ENCODE measurements around the gene C11orf98. TPM values are rescaled to one million over a fixed set of nuclear protein-coding genes. Genes with fewer than 3 reads are reported as not detected.
"Not testable (repeated sequence)": the region's sequence is repeated elsewhere in the genome, so short reads cannot be mapped to it uniquely, and the experiment has no call there.

C11orf98 gene
- total RNA-seq, 1 experiment from 2014 or later = 115 TPM

DNA sequence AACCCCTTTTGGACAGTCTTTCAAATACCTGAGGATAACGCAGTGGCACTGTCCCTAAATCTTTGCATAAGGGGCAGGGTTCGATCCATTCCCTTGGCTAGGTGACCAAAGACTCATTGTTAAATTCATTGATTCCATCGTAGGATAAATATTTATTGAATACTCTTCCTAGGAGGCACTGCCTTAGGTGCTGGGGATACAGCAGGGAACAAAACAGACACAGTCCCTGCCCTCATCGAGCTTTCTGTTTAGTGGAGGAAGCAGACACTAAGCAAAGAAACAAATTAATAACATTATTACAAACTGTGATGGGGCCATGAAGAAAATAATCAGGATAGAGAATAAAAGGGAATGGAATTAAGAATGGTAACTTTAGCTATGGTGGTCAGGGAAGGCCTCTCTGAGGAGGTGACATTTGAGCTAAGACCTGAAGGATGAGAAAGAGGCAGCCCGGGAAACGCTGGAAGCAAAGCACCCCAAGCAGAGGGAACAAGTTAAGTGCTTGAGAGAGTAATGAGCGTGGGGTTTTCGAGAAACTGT lies 43.9 kb downstream of the C11orf98 start:
- DNase-seq = no peak
- TF ChIP-seq, protein P1, sequence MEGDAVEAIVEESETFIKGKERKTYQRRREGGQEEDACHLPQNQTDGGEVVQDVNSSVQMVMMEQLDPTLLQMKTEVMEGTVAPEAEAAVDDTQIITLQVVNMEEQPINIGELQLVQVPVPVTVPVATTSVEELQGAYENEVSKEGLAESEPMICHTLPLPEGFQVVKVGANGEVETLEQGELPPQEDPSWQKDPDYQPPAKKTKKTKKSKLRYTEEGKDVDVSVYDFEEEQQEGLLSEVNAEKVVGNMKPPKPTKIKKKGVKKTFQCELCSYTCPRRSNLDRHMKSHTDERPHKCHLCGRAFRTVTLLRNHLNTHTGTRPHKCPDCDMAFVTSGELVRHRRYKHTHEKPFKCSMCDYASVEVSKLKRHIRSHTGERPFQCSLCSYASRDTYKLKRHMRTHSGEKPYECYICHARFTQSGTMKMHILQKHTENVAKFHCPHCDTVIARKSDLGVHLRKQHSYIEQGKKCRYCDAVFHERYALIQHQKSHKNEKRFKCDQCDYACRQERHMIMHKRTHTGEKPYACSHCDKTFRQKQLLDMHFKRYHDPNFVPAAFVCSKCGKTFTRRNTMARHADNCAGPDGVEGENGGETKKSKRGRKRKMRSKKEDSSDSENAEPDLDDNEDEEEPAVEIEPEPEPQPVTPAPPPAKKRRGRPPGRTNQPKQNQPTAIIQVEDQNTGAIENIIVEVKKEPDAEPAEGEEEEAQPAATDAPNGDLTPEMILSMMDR (IDR thresholded peaks at IDR 0.05; ENCODE audit: insufficient read depth in 1 of 2, low read depth in 1 of 2, low read length in 1 of 2, severe bottlenecking in 1 of 2, unreplicated experiment in 1 of 2) = no peak
- intact Hi-C loops (cut with micrococcal nuclease; ENCODE audit: unreplicated experiment) = loop anchor here (1.0 kb wide), 1 partner anchor 9 kb away; the partner anchor contains the start of gene EML3
- H3K4me1 Mint-ChIP-seq (ENCODE audit: low read depth, unreplicated experiment) = peaks cover 7% of the 10 kb centered on the region
- Histone ChIP-seq H3K4me3 (ENCODE audit: low read depth, low read length) (peak overlapping the region; percentile 81), H3K9me3 (no peaks in the 10 kb centered on the region), H3K36me3 (ENCODE audit: control insufficient read depth, insufficient read depth, low read length) (peaks cover 3% of the 10 kb centered on the region; the same call in 1 of the 2 replicates), H3K4me1 (peaks cover 13% of the 10 kb centered on the region), H3K27me3 (replicated peaks; ENCODE audit: control insufficient read depth, insufficient read depth, low read length) (no peaks in the 10 kb centered on the region)
- TSS peak; percentile 41 for BruUV-seq (replicated peaks)
- peaks cover 52% of the 10 kb centered on the region for H3K36me3 Mint-ChIP-seq (ENCODE audit: insufficient read depth, unreplicated experiment)
- H3K27me3 Mint-ChIP-seq (ENCODE audit: insufficient read depth, unreplicated experiment) = no peaks in the 10 kb centered on the region
- no peaks in the 10 kb centered on the region for H3K9me3 Mint-ChIP-seq (ENCODE audit: unreplicated experiment)
- H3K27ac Mint-ChIP-seq (ENCODE audit: unreplicated experiment) = peak overlapping the region; percentile 81
- peak overlapping the region; percentile 91 for H3K4me3 Mint-ChIP-seq (ENCODE audit: unreplicated experiment)
- CTCF ChIA-PET = interaction anchor here (0.8 to 2.4 kb wide), 10 partner anchors 7 to 196 kb away, joined by 3 to 19 read pairs (median 4); partner anchors contain the start of genes C11orf98, CSKMT, EEF1G and INTS5
- POLR2A ChIA-PET = interaction anchor here (0.6 to 3.2 kb wide), 17 partner anchors 9 to 220 kb away, joined by 3 to 42 read pairs (median 7); partner anchors contain the start of genes C11orf98, CSKMT, EEF1G and INTS5

DNA sequence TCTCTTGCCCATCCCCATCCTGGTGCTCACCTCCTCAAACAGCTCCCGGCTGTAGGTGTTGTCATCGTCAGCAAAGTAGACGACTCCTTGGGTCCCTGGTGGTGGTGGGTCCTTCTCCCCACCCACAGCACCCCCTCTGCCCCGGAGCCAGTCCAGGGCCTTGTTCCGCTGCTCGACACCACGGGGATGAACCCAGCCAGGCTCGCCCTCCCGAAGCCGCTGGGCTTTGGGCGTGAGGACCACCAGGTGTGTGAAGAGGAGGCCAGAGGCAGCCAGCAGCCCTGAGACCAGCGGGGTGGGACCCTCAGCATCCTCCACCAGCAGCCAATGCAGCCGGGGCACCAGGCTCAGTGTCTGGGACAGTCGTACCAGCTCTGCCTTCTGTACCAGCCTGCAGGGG lies 48.1 kb downstream of the C11orf98 start:
- peaks cover 26% of the 10 kb centered on the region for H3K4me1 ChIP-seq
- Mint-ChIP-seq H3K36me3 (ENCODE audit: insufficient read depth, unreplicated experiment) (peaks cover 50% of the 10 kb centered on the region), H3K4me1 (ENCODE audit: low read depth, unreplicated experiment) (peaks cover 19% of the 10 kb centered on the region)
- H3K27ac Mint-ChIP-seq (ENCODE audit: unreplicated experiment); H3K4me3 ChIP-seq (ENCODE audit: low read depth, low read length); H3K9me3 ChIP-seq; H3K4me3 Mint-ChIP-seq (ENCODE audit: unreplicated experiment); H3K27me3 Mint-ChIP-seq (ENCODE audit: insufficient read depth, unreplicated experiment); POLR2A ChIA-PET; H3K36me3 ChIP-seq (ENCODE audit: control insufficient read depth, insufficient read depth, low read length); BruUV-seq (replicated peaks); H3K9me3 Mint-ChIP-seq (ENCODE audit: unreplicated experiment); intact Hi-C loops (cut with micrococcal nuclease; ENCODE audit: unreplicated experiment); DNase-seq; CTCF ChIA-PET; H3K27me3 ChIP-seq (replicated peaks; ENCODE audit: control insufficient read depth, insufficient read depth, low read length): not testable (repeated sequence)

DNA sequence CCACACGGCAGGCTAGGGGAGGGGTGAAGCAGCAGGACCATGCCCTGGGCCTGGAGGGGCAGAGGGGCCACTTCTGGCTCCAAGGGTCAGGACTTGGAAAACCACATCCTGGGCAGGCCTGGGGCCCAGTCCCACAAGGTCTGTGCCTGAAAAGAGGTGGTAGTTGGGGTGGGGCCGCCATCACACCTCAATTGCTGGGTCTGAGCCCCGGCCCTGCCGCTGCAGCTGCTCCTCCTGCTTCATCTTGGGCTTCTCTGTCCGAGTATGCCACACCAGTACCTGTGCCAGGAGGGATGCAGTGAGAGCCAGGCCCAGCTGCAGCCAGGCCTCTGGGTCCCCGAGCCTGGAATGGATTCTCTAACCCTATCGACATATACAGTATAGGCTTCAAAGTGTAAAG lies 49.5 kb downstream of the C11orf98 start:
- H3K4me3 Mint-ChIP-seq (ENCODE audit: unreplicated experiment) = no peak overlapping the region
- peaks cover 32% of the 10 kb centered on the region for H3K4me1 ChIP-seq
- peaks cover 15% of the 10 kb centered on the region for H3K4me1 Mint-ChIP-seq (ENCODE audit: low read depth, unreplicated experiment)
- no peak overlapping the region for H3K27ac Mint-ChIP-seq (ENCODE audit: unreplicated experiment)
- TF ChIP-seq, protein P1 (IDR thresholded peaks at IDR 0.05; ENCODE audit: insufficient read depth in 1 of 2, low read depth in 1 of 2, low read length in 1 of 2, severe bottlenecking in 1 of 2, unreplicated experiment in 1 of 2) = no peak
- H3K36me3 Mint-ChIP-seq (ENCODE audit: insufficient read depth, unreplicated experiment) = peaks cover 47% of the 10 kb centered on the region
- no peak for DNase-seq
- H3K27me3 ChIP-seq (replicated peaks; ENCODE audit: control insufficient read depth, insufficient read depth, low read length) = no peaks in the 10 kb centered on the region
- BruUV-seq (replicated peaks) = no TSS peak
- ChIA-PET POLR2A (no interaction called here), CTCF (no interaction called here)
- no peak overlapping the region for H3K4me3 ChIP-seq (ENCODE audit: low read depth, low read length)
- H3K9me3 Mint-ChIP-seq (ENCODE audit: unreplicated experiment) = no peaks in the 10 kb centered on the region
- no peaks in the 10 kb centered on the region for H3K9me3 ChIP-seq
- H3K36me3 ChIP-seq (ENCODE audit: control insufficient read depth, insufficient read depth, low read length) = peaks cover 1% of the 10 kb centered on the region; the same call in 1 of the 2 replicates
- H3K27me3 Mint-ChIP-seq (ENCODE audit: insufficient read depth, unreplicated experiment) = no peaks in the 10 kb centered on the region
- intact Hi-C loops (cut with micrococcal nuclease; ENCODE audit: unreplicated experiment) = no loop called here

Data from Caco-2 (cell line).